ENCODE results near the gene ST3GAL5. TPM values are rescaled to one million over a fixed set of nuclear protein-coding genes. Genes with fewer than 3 reads are reported as not detected.

The ST3GAL5 gene
- total RNA-seq, 1 donor from 2014 or later = 20.0 TPM

DNA sequence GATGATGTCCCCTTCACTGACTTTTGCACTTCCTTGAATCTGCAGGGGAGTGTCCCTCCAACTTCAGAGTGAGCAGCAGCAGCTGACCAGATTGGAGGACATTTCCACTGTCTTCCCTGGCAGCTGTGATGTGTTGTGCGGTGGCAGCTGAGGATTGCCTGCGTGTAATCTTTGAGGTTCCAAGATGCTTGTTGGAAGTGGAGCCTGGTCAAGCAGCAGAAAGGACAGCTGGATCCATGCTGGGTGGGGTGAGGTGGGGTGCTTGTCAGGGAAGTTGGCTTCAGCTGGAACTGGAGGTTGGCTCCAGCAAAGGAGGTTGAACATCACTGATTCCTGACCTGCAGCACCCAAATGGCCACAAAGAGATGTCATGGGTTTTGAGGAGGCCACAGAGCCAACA lies 64.8 kb downstream of the ST3GAL5 start:
- TF ChIP-seq, protein P1, sequence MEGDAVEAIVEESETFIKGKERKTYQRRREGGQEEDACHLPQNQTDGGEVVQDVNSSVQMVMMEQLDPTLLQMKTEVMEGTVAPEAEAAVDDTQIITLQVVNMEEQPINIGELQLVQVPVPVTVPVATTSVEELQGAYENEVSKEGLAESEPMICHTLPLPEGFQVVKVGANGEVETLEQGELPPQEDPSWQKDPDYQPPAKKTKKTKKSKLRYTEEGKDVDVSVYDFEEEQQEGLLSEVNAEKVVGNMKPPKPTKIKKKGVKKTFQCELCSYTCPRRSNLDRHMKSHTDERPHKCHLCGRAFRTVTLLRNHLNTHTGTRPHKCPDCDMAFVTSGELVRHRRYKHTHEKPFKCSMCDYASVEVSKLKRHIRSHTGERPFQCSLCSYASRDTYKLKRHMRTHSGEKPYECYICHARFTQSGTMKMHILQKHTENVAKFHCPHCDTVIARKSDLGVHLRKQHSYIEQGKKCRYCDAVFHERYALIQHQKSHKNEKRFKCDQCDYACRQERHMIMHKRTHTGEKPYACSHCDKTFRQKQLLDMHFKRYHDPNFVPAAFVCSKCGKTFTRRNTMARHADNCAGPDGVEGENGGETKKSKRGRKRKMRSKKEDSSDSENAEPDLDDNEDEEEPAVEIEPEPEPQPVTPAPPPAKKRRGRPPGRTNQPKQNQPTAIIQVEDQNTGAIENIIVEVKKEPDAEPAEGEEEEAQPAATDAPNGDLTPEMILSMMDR (IDR thresholded peaks at IDR 0.05; ENCODE audit: insufficient read depth, low read depth, low read length) = no peak
- no peak for TF ChIP-seq EZH2 (IDR thresholded peaks at IDR 0.05; ENCODE audit: insufficient read depth, low read length)
- Histone ChIP-seq H3K36me3 (ENCODE audit: insufficient read depth, low read length) (no peaks in the 10 kb centered on the region), H3K4me1 (ENCODE audit: insufficient read depth, low read length) (no peaks in the 10 kb centered on the region), H3K9me3 (ENCODE audit: insufficient read depth, low read depth, low read length) (no peaks in the 10 kb centered on the region), H3K9ac (ENCODE audit: low read length) (no peak overlapping the region), H4K20me1 (ENCODE audit: insufficient read depth, low read length) (no peaks in the 10 kb centered on the region), H3K4me3 (ENCODE audit: insufficient read depth, low read depth, low read length) (no peak overlapping the region), H2AFZ (ENCODE audit: low read depth, low read length) (no peak overlapping the region), H3K27ac (ENCODE audit: low read depth, low read length) (no peak overlapping the region), H3K4me2 (ENCODE audit: low read length) (no peak overlapping the region), H3K79me2 (ENCODE audit: insufficient read depth, low read length) (no peaks in the 10 kb centered on the region), H3K27me3 (ENCODE audit: insufficient read depth, low read length) (peaks cover 9% of the 10 kb centered on the region)
- Mint-ChIP-seq H3K27ac (ENCODE audit: unreplicated experiment) (no peak overlapping the region), H3K4me1 (ENCODE audit: low read depth, unreplicated experiment) (peaks cover 4% of the 10 kb centered on the region), H3K4me3 (ENCODE audit: unreplicated experiment) (no peak overlapping the region), H3K27me3 (ENCODE audit: low read depth, unreplicated experiment) (peaks cover 41% of the 10 kb centered on the region), H3K36me3 (ENCODE audit: low read depth, unreplicated experiment) (no peaks in the 10 kb centered on the region), H3K9me3 (ENCODE audit: unreplicated experiment) (no peaks in the 10 kb centered on the region)
- no peak for FAIRE-seq
- no peak for DNase-seq (ENCODE audit: low read depth)

DNA sequence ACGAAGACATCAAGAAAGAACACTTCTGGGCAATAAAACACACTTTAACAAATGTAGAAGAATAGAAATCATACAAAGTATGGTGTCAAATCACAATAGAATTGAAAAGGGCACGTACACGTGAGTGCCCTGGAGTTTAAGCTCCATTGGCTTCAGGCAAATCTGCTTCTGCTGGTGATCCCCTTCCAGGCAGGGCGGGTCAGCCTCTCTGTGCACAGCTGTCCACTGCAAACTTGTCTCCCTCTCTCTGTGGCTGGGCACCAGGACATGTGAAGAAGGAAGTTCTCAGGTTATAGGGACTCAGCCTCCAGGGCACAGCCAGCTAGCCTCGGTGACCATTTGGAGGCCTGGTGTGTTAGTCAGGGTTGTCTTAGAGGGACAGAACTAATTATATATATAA lies 66.0 kb downstream of the ST3GAL5 start:
- Mint-ChIP-seq H3K4me1 (ENCODE audit: low read depth, unreplicated experiment) (peaks cover 4% of the 10 kb centered on the region), H3K36me3 (ENCODE audit: low read depth, unreplicated experiment) (no peaks in the 10 kb centered on the region), H3K4me3 (ENCODE audit: unreplicated experiment) (no peak overlapping the region), H3K27ac (ENCODE audit: unreplicated experiment) (no peak overlapping the region), H3K9me3 (ENCODE audit: unreplicated experiment) (no peaks in the 10 kb centered on the region), H3K27me3 (ENCODE audit: low read depth, unreplicated experiment) (peaks cover 44% of the 10 kb centered on the region)
- no peak overlapping the region for H2AFZ ChIP-seq (ENCODE audit: low read depth, low read length)
- H3K36me3 ChIP-seq (ENCODE audit: insufficient read depth, low read length) = no peaks in the 10 kb centered on the region
- DNase-seq (ENCODE audit: low read depth) (no peak), FAIRE-seq (no peak)
- no peaks in the 10 kb centered on the region for H3K79me2 ChIP-seq (ENCODE audit: insufficient read depth, low read length)
- H3K9me3 ChIP-seq (ENCODE audit: insufficient read depth, low read depth, low read length) = no peaks in the 10 kb centered on the region
- H3K4me2 ChIP-seq (ENCODE audit: low read length) = no peak overlapping the region
- no peaks in the 10 kb centered on the region for H3K4me1 ChIP-seq (ENCODE audit: insufficient read depth, low read length)
- H3K9ac ChIP-seq (ENCODE audit: low read length) = no peak overlapping the region
- peaks cover 9% of the 10 kb centered on the region for H3K27me3 ChIP-seq (ENCODE audit: insufficient read depth, low read length)
- no peak overlapping the region for H3K27ac ChIP-seq (ENCODE audit: low read depth, low read length)
- no peaks in the 10 kb centered on the region for H4K20me1 ChIP-seq (ENCODE audit: insufficient read depth, low read length)
- TF ChIP-seq, protein P1 (IDR thresholded peaks at IDR 0.05; ENCODE audit: insufficient read depth, low read depth, low read length) = no peak
- TF ChIP-seq EZH2 (IDR thresholded peaks at IDR 0.05; ENCODE audit: insufficient read depth, low read length) = no peak
- H3K4me3 ChIP-seq (ENCODE audit: insufficient read depth, low read depth, low read length) = no peak overlapping the region

DNA sequence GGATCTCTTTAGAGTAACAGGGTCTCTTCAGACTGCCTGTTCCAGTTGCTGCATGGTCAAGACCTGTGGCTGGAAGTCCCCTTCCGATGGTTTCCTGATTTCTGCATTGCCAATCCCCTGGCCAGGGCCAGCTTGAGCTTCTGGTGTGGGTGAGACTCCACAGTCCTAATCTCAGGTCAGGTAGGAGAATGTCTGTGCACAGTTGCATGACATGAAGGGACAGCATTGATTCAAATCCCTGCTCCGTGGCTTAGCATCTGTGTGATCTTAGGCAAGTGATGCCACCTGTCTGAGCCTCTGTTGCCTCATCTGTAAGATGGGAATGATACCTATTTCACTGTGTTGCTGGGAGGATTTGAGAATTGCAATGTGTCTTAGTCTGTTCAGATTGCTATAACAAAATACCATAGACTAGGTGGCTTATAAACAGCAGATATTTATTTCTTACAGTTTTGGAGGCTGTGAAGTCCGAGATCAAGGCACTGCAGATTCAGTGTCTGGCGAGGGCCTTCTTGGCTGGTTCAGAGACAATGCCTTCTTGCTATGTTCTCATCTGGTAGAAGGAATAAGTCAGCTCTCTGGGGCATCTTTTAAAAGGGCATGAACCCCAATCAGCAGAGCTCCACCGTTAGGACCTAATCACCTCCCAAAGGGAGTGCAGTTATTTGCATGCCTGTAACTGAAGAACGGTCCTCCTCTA lies 68.8 kb downstream of the ST3GAL5 start:
- Mint-ChIP-seq H3K27me3 (ENCODE audit: low read depth, unreplicated experiment) (peaks cover 48% of the 10 kb centered on the region), H3K27ac (ENCODE audit: unreplicated experiment) (no peak overlapping the region), H3K36me3 (ENCODE audit: low read depth, unreplicated experiment) (no peaks in the 10 kb centered on the region), H3K9me3 (ENCODE audit: unreplicated experiment) (no peaks in the 10 kb centered on the region), H3K4me1 (ENCODE audit: low read depth, unreplicated experiment) (no peaks in the 10 kb centered on the region), H3K4me3 (ENCODE audit: unreplicated experiment) (no peak overlapping the region)
- Histone ChIP-seq H3K4me2 (ENCODE audit: low read length) (no peak overlapping the region), H4K20me1 (ENCODE audit: insufficient read depth, low read length) (no peaks in the 10 kb centered on the region), H3K79me2 (ENCODE audit: insufficient read depth, low read length) (no peaks in the 10 kb centered on the region), H3K4me1 (ENCODE audit: insufficient read depth, low read length) (no peaks in the 10 kb centered on the region), H3K4me3 (ENCODE audit: insufficient read depth, low read depth, low read length) (no peak overlapping the region), H2AFZ (ENCODE audit: low read depth, low read length) (no peak overlapping the region), H3K36me3 (ENCODE audit: insufficient read depth, low read length) (no peaks in the 10 kb centered on the region), H3K9me3 (ENCODE audit: insufficient read depth, low read depth, low read length) (no peaks in the 10 kb centered on the region), H3K27ac (ENCODE audit: low read depth, low read length) (no peak overlapping the region), H3K9ac (ENCODE audit: low read length) (no peak overlapping the region), H3K27me3 (ENCODE audit: insufficient read depth, low read length) (peaks cover 9% of the 10 kb centered on the region)
- no peak for DNase-seq (ENCODE audit: low read depth)
- no peak for FAIRE-seq
- TF ChIP-seq, protein P1 (IDR thresholded peaks at IDR 0.05; ENCODE audit: insufficient read depth, low read depth, low read length) = no peak
- TF ChIP-seq EZH2 (IDR thresholded peaks at IDR 0.05; ENCODE audit: insufficient read depth, low read length) = no peak

Measured in astrocyte (in vitro differentiated cells and primary cell).